OCI-LY1 (cell line): ENCODE results near the gene PLSCR4.

ENCODE experiments used
- EZH2 ChIP-seq: fragments of 200-600 bp; sonication (generic), shearing (Covaris generic); IDR thresholded peaks from 2 replicates; pipeline ENCODE4 v1.8.0; 2017; ENCODE audit warnings: borderline replicate concordance, mixed run types, mild to moderate bottlenecking, antibody characterized with exemption, low read length, moderate library complexity, mixed read lengths
- TF ChIP-seq, protein P1 (sequence below): fragments of 200-600 bp; sonication (generic), shearing (Covaris generic); IDR thresholded peaks from 2 replicates; pipeline ENCODE4 v1.5.1; 2017; ENCODE audit warnings: mild to moderate bottlenecking, antibody characterized with exemption, low read length, moderate library complexity, mixed read lengths

DNA sequence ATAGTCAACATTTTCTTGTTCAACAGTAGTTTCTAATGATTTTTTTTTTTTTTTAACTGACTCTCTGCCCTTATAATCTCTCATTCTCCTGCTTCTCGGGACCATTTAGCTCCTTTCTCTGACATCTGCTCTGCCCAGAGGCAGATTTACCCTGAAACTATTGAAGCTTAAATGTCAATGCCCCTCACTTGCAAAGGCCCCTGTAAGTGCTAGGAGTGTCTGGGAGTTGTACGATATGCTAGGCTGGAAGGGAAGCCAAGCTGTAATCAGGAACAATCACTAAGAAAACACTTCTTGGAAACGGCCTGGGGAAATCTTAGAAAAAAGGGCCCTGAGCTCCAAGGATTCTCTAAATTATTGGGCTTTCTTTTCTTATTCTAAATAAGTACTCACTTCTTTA is 84.1 kb downstream of the PLSCR4 start:
- TF ChIP-seq, protein P1, sequence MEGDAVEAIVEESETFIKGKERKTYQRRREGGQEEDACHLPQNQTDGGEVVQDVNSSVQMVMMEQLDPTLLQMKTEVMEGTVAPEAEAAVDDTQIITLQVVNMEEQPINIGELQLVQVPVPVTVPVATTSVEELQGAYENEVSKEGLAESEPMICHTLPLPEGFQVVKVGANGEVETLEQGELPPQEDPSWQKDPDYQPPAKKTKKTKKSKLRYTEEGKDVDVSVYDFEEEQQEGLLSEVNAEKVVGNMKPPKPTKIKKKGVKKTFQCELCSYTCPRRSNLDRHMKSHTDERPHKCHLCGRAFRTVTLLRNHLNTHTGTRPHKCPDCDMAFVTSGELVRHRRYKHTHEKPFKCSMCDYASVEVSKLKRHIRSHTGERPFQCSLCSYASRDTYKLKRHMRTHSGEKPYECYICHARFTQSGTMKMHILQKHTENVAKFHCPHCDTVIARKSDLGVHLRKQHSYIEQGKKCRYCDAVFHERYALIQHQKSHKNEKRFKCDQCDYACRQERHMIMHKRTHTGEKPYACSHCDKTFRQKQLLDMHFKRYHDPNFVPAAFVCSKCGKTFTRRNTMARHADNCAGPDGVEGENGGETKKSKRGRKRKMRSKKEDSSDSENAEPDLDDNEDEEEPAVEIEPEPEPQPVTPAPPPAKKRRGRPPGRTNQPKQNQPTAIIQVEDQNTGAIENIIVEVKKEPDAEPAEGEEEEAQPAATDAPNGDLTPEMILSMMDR, result no peak
- no peak for TF ChIP-seq EZH2
